Fibroblast of lung (primary cell): Measurements from ENCODE around the gene SLC13A2. TPM values are rescaled to one million over a fixed set of nuclear protein-coding genes. Genes with fewer than 3 reads are reported as not detected.

ENCODE experiments used
- DNase-seq, 2 donors: peaks; one replicate each; pipeline versions ENCODE4 v3.0.0 to v3.0.0-alpha.2; 2010; ENCODE audit warnings: low read depth in 2 of 2
- H2AFZ ChIP-seq: 2 replicates; pipeline ENCODE4 v1.5.1; 2012; ENCODE audit warnings: low read length, control low read depth, inconsistent platforms
- H3K27ac ChIP-seq: 2 replicates; pipeline ENCODE4 v1.5.1; 2011; ENCODE audit warnings: low read length, control low read depth; ENCODE audit not compliant: insufficient read depth
- H3K27me3 ChIP-seq: 2 replicates; pipeline ENCODE4 v1.5.1; 2011; ENCODE audit warnings: mild to moderate bottlenecking, low read length; ENCODE audit not compliant: control insufficient read depth, insufficient read depth
- H3K36me3 ChIP-seq: 2 replicates; pipeline ENCODE4 v1.5.1; 2011; ENCODE audit warnings: low read length; ENCODE audit not compliant: control insufficient read depth, insufficient read depth
- H3K4me1 ChIP-seq: 2 replicates; pipeline ENCODE4 v1.5.1; 2011; ENCODE audit warnings: low read length; ENCODE audit not compliant: control insufficient read depth, insufficient read depth; ENCODE audit errors: extremely low read depth
- H3K4me2 ChIP-seq: 2 replicates; pipeline ENCODE4 v1.5.1; 2011; ENCODE audit warnings: low read length, control low read depth; ENCODE audit not compliant: insufficient read depth; ENCODE audit errors: extremely low read depth
- H3K4me3 ChIP-seq, 4 experiments: fragments of 200-600 bp in 1 of 4; sonication (generic) in 1 of 4; replicated peaks in 1 of 4; 2 replicates each; pipeline ENCODE4 v1.5.1; 2011 to 2016; ENCODE audit warnings: low read length in 4 of 4, low read depth in 3 of 4, mild to moderate bottlenecking in 3 of 4, control low read depth in 2 of 4, inconsistent platforms in 1 of 4, mixed read lengths in 1 of 4; ENCODE audit not compliant: insufficient read depth in 1 of 4; ENCODE audit errors: control extremely low read depth in 1 of 4
- H3K79me2 ChIP-seq: 2 replicates; pipeline ENCODE4 v1.5.1; 2012; ENCODE audit warnings: mild to moderate bottlenecking, low read length, inconsistent platforms; ENCODE audit not compliant: control insufficient read depth, insufficient read depth
- H3K9ac ChIP-seq: 2 replicates; pipeline ENCODE4 v1.5.1; 2011; ENCODE audit warnings: mild to moderate bottlenecking, low read length, control low read depth; ENCODE audit not compliant: insufficient read depth
- H3K9me3 ChIP-seq: 2 replicates; pipeline ENCODE4 v1.5.1; 2012; ENCODE audit warnings: low read depth, low read length; ENCODE audit not compliant: control insufficient read depth, insufficient read depth
- H4K20me1 ChIP-seq: 2 replicates; pipeline ENCODE4 v1.5.1; 2011; ENCODE audit warnings: low read length; ENCODE audit not compliant: control insufficient read depth, insufficient read depth; ENCODE audit errors: extremely low read depth
- CTCF ChIP-seq, 2 donors: IDR thresholded peaks in 1 of 2; conservative IDR thresholded peaks in 1 of 2; 1 replicate in 1 of 2; 2 replicates in 1 of 2; pipeline ENCODE4 v1.5.1; 2011 to 2012; ENCODE audit warnings: low read length in 2 of 2, control low read depth in 1 of 2, inconsistent platforms in 1 of 2, low read depth in 1 of 2, mild to moderate bottlenecking in 1 of 2
- EZH2 ChIP-seq: IDR thresholded peaks from 2 replicates; pipeline ENCODE4 v1.5.1; 2012; ENCODE audit warnings: low read length, control low read depth, mild to moderate bottlenecking; ENCODE audit errors: missing control alignments
- polyA plus RNA-seq, 2 donors: library from polyadenylated mRNA; depleted of rRNA in 1 of 2; stranded (reverse) in 1 of 2; unstranded in 1 of 2; fragments of >200 nt; gene quantifications; 2 replicates each; pipeline ENCODE4 v1.2.1, GENCODE V29; 2011 to 2012; ENCODE audit warnings: missing spikeins in 1 of 2
- total RNA-seq: library from RNA; depleted of rRNA; stranded (reverse); fragments of >200 nt; gene quantifications from 2 replicates; pipeline ENCODE4 v1.2.1, GENCODE V29; 2014

The SLC13A2 gene
- total and polyA plus RNA-seq, 2 donors (not counting 1 experiment from before 2014, with no cell fraction given) = not detected

- peaks cover 13% of the 10 kb centered on the region for H3K27me3 ChIP-seq
- H3K36me3 ChIP-seq = no peaks in the 10 kb centered on the region
- no peak overlapping the region for H3K9ac ChIP-seq
- H3K9me3 ChIP-seq = no peaks in the 10 kb centered on the region
- H3K4me1 ChIP-seq = no peaks in the 10 kb centered on the region
- H3K79me2 ChIP-seq = no peaks in the 10 kb centered on the region
- no peak overlapping the region for H3K4me3 ChIP-seq
- no peaks in the 10 kb centered on the region for H4K20me1 ChIP-seq
- no peak for DNase-seq
- no peak overlapping the region for H2AFZ ChIP-seq
- TF ChIP-seq CTCF (conservative IDR thresholded peaks at IDR 0.05 in 1 of 2, IDR thresholded peaks at IDR 0.05 in 1 of 2; ENCODE audit: low read depth in 1 of 2, low read length in 2 of 2) (no peak), EZH2 (no peak)
- no peak overlapping the region for H3K27ac ChIP-seq
- no peak overlapping the region for H3K4me2 ChIP-seq
These were observed 1.9 kb downstream of the SLC13A2 start for GRCh38 chr17:28475151-28475900.

- Histone ChIP-seq H2AFZ (no peak overlapping the region), H3K36me3 (no peaks in the 10 kb centered on the region), H3K79me2 (no peaks in the 10 kb centered on the region), H3K9me3 (no peaks in the 10 kb centered on the region), H3K4me1 (no peaks in the 10 kb centered on the region), H3K4me3 (no peak overlapping the region), H3K27ac (no peak overlapping the region), H4K20me1 (no peaks in the 10 kb centered on the region), H3K4me2 (no peak overlapping the region), H3K9ac (no peak overlapping the region), H3K27me3 (peaks cover 15% of the 10 kb centered on the region)
- TF ChIP-seq EZH2 (no peak), CTCF (conservative IDR thresholded peaks at IDR 0.05 in 1 of 2, IDR thresholded peaks at IDR 0.05 in 1 of 2; ENCODE audit: low read depth in 1 of 2, low read length in 2 of 2) (no peak)
- no peak for DNase-seq
These were observed 2.8 kb downstream of the SLC13A2 start for GRCh38 chr17:28476076-28476865.

- no peak overlapping the region for H3K9ac ChIP-seq
- H3K27me3 ChIP-seq = peaks cover 16% of the 10 kb centered on the region
- H2AFZ ChIP-seq = no peak overlapping the region
- TF ChIP-seq CTCF (conservative IDR thresholded peaks at IDR 0.05 in 1 of 2, IDR thresholded peaks at IDR 0.05 in 1 of 2; ENCODE audit: low read depth in 1 of 2, low read length in 2 of 2) = no peak
- no peak for TF ChIP-seq EZH2
- H3K36me3 ChIP-seq = no peaks in the 10 kb centered on the region
- no peaks in the 10 kb centered on the region for H3K79me2 ChIP-seq
- no peak overlapping the region for H3K27ac ChIP-seq
- no peaks in the 10 kb centered on the region for H3K9me3 ChIP-seq
- H3K4me2 ChIP-seq = no peak overlapping the region
- H3K4me3 ChIP-seq = no peak overlapping the region
- no peaks in the 10 kb centered on the region for H4K20me1 ChIP-seq
- no peaks in the 10 kb centered on the region for H3K4me1 ChIP-seq
- DNase-seq = no peak
These were observed 4.5 kb downstream of the SLC13A2 start for GRCh38 chr17:28477928-28478327.
